ENCODE measurements around the gene TCTN1.
A peak's percentile ranks its signal among the peaks of the same experiment; 100 is the strongest.

DNA sequence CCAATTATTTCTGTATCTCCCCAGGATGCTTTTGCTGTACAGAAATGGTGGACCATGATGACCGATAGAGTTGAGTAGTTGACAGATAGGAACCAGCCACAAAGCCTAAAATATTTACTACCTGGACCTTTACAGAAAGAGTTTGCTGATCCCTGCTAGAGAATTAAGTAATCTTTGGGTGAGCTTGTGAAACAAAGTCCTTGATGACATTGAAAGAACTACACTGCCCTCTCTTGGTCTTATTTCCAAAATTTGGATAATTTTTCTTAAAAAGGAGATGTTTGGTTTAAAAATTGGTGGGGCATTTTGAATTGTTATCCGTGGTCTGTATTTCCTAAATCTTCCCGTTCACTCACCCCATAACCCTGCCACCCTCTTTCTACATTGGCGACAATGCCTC is 13.7 kb upstream of the TCTN1 start:
- TF ChIP-seq CTCF (IDR thresholded peaks at IDR 0.05) (peak; percentile 31 to 57 (median 46)), POLR2A (IDR thresholded peaks at IDR 0.05) (no peak), POLR2AphosphoS5 (IDR thresholded peaks at IDR 0.05; ENCODE audit: insufficient read depth in 1 of 2, low read depth in 1 of 2) (peak in 1 of 2 donors; percentile 56)

Data from vagina (tissue), 2 donors.